Measurements from ENCODE around the gene CSTPP1.

DNA sequence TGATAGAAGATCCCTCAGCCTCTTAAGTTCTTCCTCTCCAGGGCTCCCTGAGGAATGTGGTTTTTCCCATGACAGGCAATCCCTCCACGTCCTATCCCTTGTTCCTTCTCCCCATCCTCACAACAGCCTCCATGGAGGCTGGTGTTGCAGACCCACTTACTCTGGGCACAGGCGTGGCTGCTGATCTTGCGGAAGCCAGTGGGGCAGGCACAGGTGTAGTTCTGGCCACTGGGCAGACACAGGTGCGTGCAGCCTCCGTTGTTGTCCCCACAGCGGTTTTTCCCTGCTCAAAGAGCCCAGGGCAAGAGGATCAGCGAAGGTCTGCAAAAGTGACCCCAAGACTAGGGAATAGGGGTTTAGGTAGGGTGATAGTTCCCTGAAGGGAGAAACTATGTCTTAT, 47.3 kb upstream of the CSTPP1 start:
- no peak for TF ChIP-seq ZNF274 (IDR thresholded peaks at IDR 0.05; ENCODE audit: borderline replicate concordance, extremely low read depth, low read length)
- TF ChIP-seq, protein P1, sequence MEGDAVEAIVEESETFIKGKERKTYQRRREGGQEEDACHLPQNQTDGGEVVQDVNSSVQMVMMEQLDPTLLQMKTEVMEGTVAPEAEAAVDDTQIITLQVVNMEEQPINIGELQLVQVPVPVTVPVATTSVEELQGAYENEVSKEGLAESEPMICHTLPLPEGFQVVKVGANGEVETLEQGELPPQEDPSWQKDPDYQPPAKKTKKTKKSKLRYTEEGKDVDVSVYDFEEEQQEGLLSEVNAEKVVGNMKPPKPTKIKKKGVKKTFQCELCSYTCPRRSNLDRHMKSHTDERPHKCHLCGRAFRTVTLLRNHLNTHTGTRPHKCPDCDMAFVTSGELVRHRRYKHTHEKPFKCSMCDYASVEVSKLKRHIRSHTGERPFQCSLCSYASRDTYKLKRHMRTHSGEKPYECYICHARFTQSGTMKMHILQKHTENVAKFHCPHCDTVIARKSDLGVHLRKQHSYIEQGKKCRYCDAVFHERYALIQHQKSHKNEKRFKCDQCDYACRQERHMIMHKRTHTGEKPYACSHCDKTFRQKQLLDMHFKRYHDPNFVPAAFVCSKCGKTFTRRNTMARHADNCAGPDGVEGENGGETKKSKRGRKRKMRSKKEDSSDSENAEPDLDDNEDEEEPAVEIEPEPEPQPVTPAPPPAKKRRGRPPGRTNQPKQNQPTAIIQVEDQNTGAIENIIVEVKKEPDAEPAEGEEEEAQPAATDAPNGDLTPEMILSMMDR (IDR thresholded peaks at IDR 0.05; ENCODE audit: control extremely low read depth in 1 of 3, insufficient read depth in 1 of 3, low read depth in 1 of 3, low read length in 3 of 3): no peak
- TF ChIP-seq POLR2A (IDR thresholded peaks at IDR 0.05; ENCODE audit: control extremely low read depth in 1 of 2, low read depth in 2 of 2, low read length in 2 of 2): no peak
- TF ChIP-seq SP1 (IDR thresholded peaks at IDR 0.05; ENCODE audit: low read depth, low read length): no peak
- no peak for TF ChIP-seq BCL11A (IDR thresholded peaks at IDR 0.05; ENCODE audit: low read depth in 2 of 2, low read length in 2 of 2)
- TF ChIP-seq EP300 (IDR thresholded peaks at IDR 0.05; ENCODE audit: borderline replicate concordance in 1 of 2, low read depth in 2 of 2, low read length in 2 of 2): no peak
- TF ChIP-seq POLR2AphosphoS5 (IDR thresholded peaks at IDR 0.05; ENCODE audit: low read depth, low read length): no peak
- TF ChIP-seq CHD2 (IDR thresholded peaks at IDR 0.05; ENCODE audit: low read length): no peak
- no peak for TF ChIP-seq EZH2 (IDR thresholded peaks at IDR 0.05; ENCODE audit: low read depth, low read length, severe bottlenecking)
- no peak for TF ChIP-seq RAD21 (IDR thresholded peaks at IDR 0.05 in 1 of 2, conservative IDR thresholded peaks at IDR 0.05 in 1 of 2; ENCODE audit: low read depth in 2 of 2, low read length in 2 of 2)
